Measurements from ENCODE around the gene MTRFR.
"Not testable (repeated sequence)": the region's sequence is repeated elsewhere in the genome, so short reads cannot be mapped to it uniquely, and the experiment has no call there.

The MTRFR gene

GRCh38 chr12:123232807-123233504, at the start of gene MTRFR, which contains the start of gene MPHOSPH9:
Gene MTRFR, plus strand, starts transcription at chr12:123233436. Its CDS starts 20,239 bp downstream, at chr12:123253675.
Gene MPHOSPH9, minus strand, starts transcription at chr12:123233141. Its CDS starts 2,777 bp downstream, at chr12:123230364.
- peaks cover 33% of the 10 kb centered on the region for H3K36me3 ChIP-seq
- no peak for TF ChIP-seq CTCF (IDR thresholded peaks at IDR 0.05; ENCODE audit: low read depth, low read length)
- H3K27me3 ChIP-seq (ENCODE audit: insufficient read depth, low read depth, severe bottlenecking) = no peaks in the 10 kb centered on the region
- no peaks in the 10 kb centered on the region for H3K9me3 ChIP-seq (ENCODE audit: severe bottlenecking)
- DNase-seq = peak; percentile 99
- H3K4me3 ChIP-seq (ENCODE audit: low read depth, low read length) = peak within 1 kb of the TSS; percentile 77
- H3K27ac ChIP-seq = peak within 1 kb of the TSS; percentile 91

- DNase-seq = no peak
- TF ChIP-seq CTCF (IDR thresholded peaks at IDR 0.05; ENCODE audit: low read depth, low read length) = no peak
- Histone ChIP-seq H3K27ac (no peak overlapping the region), H3K9me3 (ENCODE audit: severe bottlenecking) (no peaks in the 10 kb centered on the region), H3K36me3 (peaks cover 83% of the 10 kb centered on the region), H3K27me3 (ENCODE audit: insufficient read depth, low read depth, severe bottlenecking) (no peaks in the 10 kb centered on the region), H3K4me3 (ENCODE audit: low read depth, low read length) (no peak overlapping the region)
Measured at GRCh38 chr12:123187637-123188036, 45.6 kb upstream of the MTRFR start.

GRCh38 chr12:123199936-123200335, 33.3 kb upstream of the MTRFR start:
- DNase-seq = no peak
- H3K36me3 ChIP-seq = peaks cover 70% of the 10 kb centered on the region

GRCh38 chr12:123200414-123200813, 32.8 kb upstream of the MTRFR start:
- Histone ChIP-seq H3K27me3 (ENCODE audit: insufficient read depth, low read depth, severe bottlenecking) (no peaks in the 10 kb centered on the region), H3K36me3 (peaks cover 70% of the 10 kb centered on the region), H3K9me3 (ENCODE audit: severe bottlenecking) (no peaks in the 10 kb centered on the region), H3K4me3 (ENCODE audit: low read depth, low read length) (no peak overlapping the region), H3K27ac (no peak overlapping the region)
- TF ChIP-seq CTCF (IDR thresholded peaks at IDR 0.05; ENCODE audit: low read depth, low read length) = no peak
- no peak for DNase-seq

More at GRCh38 chr12:123199936-123200335, 33.3 kb upstream of the MTRFR start:
- TF ChIP-seq CTCF (IDR thresholded peaks at IDR 0.05; ENCODE audit: low read depth, low read length) = no peak
- Histone ChIP-seq H3K9me3 (ENCODE audit: severe bottlenecking) (no peaks in the 10 kb centered on the region), H3K4me3 (ENCODE audit: low read depth, low read length) (no peak overlapping the region), H3K27me3 (ENCODE audit: insufficient read depth, low read depth, severe bottlenecking) (no peaks in the 10 kb centered on the region), H3K27ac (no peak overlapping the region)

GRCh38 chr12:123206794-123207193, 26.4 kb upstream of the MTRFR start:
- H3K27me3 ChIP-seq (ENCODE audit: insufficient read depth, low read depth, severe bottlenecking); H3K4me3 ChIP-seq (ENCODE audit: low read depth, low read length); H3K27ac ChIP-seq; H3K9me3 ChIP-seq (ENCODE audit: severe bottlenecking); DNase-seq: not testable (repeated sequence)
- H3K36me3 ChIP-seq = peaks cover 85% of the 10 kb centered on the region

- not testable (repeated sequence) for H3K27ac ChIP-seq; H3K27me3 ChIP-seq (ENCODE audit: insufficient read depth, low read depth, severe bottlenecking); DNase-seq; H3K9me3 ChIP-seq (ENCODE audit: severe bottlenecking); H3K4me3 ChIP-seq (ENCODE audit: low read depth, low read length)
- peaks cover 81% of the 10 kb centered on the region for H3K36me3 ChIP-seq
Measured at GRCh38 chr12:123207815-123208214, 25.4 kb upstream of the MTRFR start.

GRCh38 chr12:123223241-123223668, 10.0 kb upstream of the MTRFR start:
- Histone ChIP-seq H3K36me3 (peaks cover 73% of the 10 kb centered on the region), H3K4me3 (ENCODE audit: low read depth, low read length) (no peak overlapping the region), H3K9me3 (ENCODE audit: severe bottlenecking) (no peaks in the 10 kb centered on the region), H3K27me3 (ENCODE audit: insufficient read depth, low read depth, severe bottlenecking) (no peaks in the 10 kb centered on the region), H3K27ac (no peak overlapping the region)
- TF ChIP-seq CTCF (IDR thresholded peaks at IDR 0.05; ENCODE audit: low read depth, low read length) = no peak
- DNase-seq = no peak
